Measurements from ENCODE around the gene TBC1D2B.

Gene TBC1D2B

GRCh38 chr15:78093242-78094020, 15.9 kb upstream of the TBC1D2B start:
- no peak for DNase-seq

DNA sequence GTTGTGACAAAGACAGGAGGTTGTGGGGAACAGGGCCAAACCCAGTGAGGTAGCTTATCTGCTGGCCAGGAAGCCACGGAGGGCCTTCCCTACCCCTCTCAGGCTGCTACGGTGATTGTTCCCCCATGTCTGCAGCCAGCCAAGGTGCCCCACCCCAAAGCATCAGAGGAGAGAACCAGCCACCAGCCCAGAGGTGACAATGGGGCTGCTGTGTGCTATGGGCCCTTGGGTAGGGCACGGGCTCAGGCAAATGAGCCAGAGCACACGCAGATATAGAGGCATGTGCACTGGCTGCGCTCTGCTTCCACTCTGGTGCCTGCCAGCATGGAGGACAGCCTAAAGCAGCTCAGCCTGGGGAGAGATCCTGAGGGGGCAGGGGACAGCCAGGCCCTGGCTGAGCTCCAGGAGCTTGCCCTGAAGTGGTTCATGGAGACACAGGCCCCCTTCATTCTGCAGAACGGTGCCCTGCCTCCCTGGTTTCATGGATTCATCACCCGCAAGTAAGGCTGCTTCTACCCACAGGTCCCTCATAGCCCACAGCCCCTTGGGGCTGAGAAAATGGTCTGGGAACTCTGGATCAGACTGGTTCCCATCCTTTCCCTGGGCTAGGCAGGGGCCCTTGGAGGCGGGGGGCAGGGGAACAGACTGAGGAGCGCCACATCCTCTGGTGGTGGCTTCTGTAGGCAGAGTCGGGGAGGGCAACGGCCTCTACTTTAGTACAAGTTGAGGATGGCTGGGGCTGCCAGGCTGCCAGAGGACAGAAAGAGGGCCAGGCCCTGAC, 14.9 kb upstream of the TBC1D2B start, which contains the start of gene SH2D7:
TSS of gene SH2D7 (plus strand) at position 301 of the 781 bp plus-strand sequence. CDS start at position 325, 24 bp downstream.
- no peak for DNase-seq

DNA sequence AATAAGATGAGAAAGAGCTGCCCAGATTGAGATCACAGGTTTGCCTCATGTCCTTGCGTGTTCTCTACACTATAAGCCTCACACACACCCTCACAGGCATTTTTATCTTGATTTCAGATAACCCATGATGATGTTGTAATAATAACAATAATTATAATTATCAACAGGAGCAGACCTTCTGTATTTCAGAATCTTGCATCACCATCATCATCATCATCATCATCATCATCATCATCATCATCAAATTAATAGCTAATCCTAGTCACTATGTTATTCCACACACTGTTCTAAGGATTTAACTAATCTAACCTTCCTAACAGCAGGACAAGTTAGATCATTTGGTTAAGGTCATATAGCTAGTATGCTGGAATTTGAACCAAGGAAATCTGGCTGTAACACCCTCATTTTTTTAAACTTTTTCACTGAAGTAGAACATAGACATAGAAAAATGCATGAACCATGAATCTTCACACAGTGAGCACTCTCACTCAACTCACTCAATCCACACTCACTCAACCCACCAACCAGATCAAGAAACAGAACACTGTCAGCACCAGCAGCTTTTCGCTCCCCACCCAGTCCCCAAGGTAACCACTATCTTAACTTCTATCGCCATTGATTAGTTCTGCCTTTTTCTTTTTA, 13.0 kb upstream of the TBC1D2B start:
- DNase-seq = no peak

DNA sequence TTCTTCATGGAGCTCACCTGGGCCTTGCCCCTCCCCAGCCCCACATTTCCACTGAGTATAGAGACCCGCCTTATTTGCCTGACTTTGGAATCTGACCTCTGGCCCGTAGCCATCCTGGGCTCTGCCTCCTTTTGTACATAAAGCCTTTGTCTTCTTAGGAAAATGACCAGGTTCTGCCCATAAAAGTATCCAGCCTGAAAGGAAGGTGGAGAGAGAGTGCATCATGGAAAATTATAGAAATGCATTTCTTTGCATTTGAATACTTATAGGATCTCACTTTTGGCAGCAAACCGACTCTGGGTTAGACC, 11.2 kb upstream of the TBC1D2B start:
- no peak for DNase-seq

DNA sequence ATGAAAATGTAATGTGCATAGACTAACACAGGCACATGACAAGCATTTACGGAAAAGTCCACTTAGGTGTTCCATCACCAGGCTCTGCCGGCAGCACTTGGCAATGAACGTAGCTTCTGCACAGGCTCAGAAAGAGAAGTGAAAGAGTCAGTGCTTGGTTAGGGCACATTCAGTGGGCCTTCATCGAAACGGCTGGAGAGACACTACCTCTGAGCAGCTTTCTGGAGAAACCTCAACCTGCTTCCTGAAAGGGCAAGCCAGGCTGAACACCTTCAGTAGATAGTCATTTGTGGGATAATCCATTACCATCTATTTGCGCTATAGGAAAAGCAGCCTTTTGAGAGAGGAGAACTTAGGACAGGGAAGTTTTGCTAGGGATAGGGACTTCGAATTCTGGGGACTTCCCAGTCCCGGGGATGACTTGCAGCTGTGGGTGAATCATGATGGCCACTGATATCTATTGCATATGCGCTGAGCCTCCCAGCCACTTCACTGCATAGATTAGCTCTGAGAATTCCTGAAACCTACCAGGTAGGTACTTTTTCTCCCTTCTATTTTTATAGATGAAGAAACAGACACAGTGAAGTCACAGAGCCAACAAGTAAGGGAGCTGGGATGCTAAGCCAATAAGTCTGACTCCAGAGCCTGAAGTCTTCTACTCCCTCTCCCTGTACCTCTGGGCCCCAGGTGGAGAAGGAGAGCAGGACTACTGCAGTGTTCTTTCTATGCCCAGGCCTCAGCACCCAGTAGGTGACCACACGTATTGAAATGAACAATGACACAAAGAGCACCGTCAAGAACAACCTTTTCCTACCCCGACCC, 10.7 kb upstream of the TBC1D2B start:
- DNase-seq = no peak

- no peak for DNase-seq
Measured at GRCh38 chr15:78085928-78086327, 8.4 kb upstream of the TBC1D2B start.

- DNase-seq = no peak
Measured at GRCh38 chr15:78084449-78084750, 6.9 kb upstream of the TBC1D2B start.

DNA sequence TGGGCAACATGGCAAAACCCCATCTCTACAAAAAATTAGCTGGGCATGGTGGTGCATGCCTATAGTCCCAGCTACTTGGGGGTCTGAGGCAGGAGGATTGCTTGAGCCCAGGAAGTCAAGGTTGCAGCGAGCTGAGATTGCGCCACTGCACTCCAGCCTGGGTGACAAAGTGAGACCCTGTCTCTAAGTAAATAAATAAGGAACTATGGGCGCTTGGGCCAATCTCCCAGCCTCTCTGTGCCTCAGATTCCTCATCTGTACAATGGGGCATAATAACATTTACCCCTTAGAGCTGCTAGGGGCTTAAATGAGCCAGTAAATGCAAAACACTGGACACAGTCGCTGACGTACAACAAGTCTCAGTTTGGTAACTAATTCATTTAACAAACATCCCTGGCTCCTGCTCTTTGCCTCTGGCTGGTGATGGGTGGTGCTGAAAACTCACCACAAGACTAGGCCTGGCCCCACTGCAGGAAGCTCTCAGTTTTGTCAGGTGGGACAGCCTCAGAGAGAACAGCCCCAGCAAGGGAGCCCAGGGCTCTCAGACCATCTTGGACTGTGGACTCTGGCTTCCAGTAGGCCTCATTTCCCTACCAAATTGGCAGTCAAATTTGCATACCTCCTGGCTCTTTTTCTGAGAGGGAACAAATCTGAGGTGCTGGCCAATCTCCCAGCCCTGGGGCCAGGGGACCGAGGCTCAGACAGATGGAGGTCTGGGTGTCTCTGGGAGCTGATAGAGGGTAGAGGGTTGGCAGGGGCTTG, 6.4 kb upstream of the TBC1D2B start:
- DNase-seq = no peak

DNA sequence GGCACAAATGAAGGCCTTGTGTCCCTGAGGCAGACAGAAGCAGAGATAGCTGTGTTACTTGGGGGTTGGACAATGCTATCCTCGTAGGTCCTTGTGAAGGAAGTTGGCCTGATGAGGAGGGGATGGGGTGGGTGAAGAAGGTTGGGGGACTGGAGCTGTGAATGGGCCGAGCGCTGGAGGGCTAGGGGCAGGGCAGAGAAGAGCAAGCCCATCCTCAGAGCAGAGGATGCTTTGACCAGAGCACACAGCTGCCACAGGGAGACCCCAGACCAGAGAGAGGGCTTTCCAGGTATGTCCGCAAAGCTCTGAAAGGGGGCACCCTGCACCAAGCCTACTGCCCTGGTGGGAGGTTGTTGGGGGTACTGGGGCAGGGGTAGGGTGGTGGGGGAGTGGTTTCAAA, 5.7 kb upstream of the TBC1D2B start:
- no peak for DNase-seq

DNA sequence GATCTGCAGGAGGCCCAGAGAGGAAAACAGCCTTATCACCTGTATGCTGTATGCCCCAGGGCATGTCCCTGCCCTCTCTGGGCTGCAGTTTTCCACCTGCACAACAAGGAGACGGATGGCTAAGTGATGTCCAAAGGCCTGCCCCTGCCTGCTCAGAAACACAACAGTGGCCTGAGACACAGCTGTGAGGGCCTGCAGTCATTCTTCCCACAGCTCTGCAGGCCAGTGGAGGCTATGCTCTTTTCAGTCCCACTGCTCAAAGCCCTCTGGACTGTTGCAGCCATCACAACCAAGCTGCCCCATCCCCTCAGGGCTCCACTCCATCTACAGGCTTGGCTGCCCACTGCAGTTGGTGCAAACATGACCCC, 5.2 kb upstream of the TBC1D2B start:
- no peak for DNase-seq

GRCh38 chr15:78082106-78082742, 4.7 kb upstream of the TBC1D2B start:
- DNase-seq = no peak

GRCh38 chr15:78080088-78080460, 2.6 kb upstream of the TBC1D2B start:
- no peak for DNase-seq

DNA sequence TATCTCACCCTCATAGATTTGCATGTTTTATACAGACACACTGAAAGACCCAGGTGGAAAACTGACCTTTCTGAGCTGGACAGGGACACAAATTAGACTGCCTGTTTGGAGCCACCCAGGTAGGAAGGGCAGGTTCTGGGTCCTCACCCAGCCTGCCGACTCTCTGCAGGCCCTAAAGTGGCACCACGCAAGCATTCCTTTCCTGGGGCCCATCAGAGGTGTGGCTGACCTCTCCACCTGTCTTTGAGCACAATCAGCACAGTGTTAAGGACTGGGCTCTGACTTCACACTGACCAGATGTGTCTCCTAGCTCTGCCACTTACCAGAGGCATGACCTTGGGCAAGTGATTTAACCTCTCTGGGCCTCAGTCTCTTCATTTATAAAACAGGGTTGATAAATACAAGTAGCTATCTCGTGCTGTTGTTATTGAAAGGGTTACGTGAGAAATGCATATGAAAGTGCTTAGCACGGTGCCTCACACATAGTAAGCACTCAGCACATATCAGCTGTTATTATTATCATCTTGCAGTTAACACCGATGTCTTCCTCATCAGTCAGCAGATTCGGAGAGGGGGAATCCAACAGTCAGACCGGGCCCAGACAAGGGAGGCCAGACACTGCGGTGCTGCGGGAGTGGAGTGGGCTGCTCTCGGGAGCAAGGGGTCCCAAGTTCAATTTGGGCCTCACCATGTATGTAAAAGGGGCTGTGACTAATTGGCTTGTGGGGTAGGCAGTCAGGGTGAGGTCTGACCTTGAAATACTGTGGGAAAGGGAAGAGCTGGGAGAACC, 2.0 kb upstream of the TBC1D2B start:
- DNase-seq = no peak

DNA sequence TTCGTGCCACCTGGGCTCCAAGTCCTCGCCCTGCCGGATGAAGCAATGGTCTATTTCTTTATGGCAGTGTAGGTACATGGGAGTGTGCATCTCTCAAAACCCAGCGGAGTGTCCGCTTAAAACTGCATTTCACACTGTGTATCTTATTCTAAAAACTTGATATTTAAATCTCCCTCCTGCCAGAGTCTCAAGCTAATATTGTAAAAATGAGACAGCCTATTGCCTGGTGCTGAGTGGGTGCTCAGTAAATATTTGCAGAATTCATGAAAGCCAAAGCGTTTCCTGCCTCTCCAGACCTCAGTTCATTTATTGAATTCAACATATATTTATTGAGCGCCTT, 330 bp upstream of the TBC1D2B start:
- DNase-seq = no peak

- DNase-seq = no peak
Measured at GRCh38 chr15:78076231-78077052, 1.1 kb downstream of the TBC1D2B start.

- DNase-seq = no peak
Measured at GRCh38 chr15:78075490-78076230, 1.9 kb downstream of the TBC1D2B start.

- no peak for DNase-seq
Measured at GRCh38 chr15:78073046-78073787, 4.3 kb downstream of the TBC1D2B start.

GRCh38 chr15:78072080-78072892, 5.2 kb downstream of the TBC1D2B start:
- DNase-seq = no peak

All from T-helper 2 cell (primary cell).